Testis (tissue), 3 donors: ENCODE results near the gene ITPKB. TPM values are rescaled to one million over a fixed set of nuclear protein-coding genes. Genes with fewer than 3 reads are reported as not detected.
"Not testable (repeated sequence)": the region's sequence is repeated elsewhere in the genome, so short reads cannot be mapped to it uniquely, and the experiment has no call there.

Experiments
- DNase-seq: peaks from one replicate; pipeline ENCODE4 v3.0.0-alpha.2; 2019
- H3K27ac ChIP-seq, 2 donors: fragments of 200-600 bp; sonication (generic); one replicate each; pipeline ENCODE4 v1.5.1; 2019
- H3K27me3 ChIP-seq: fragments of 200-600 bp; sonication (generic); one replicate; pipeline ENCODE4 v1.5.1; 2019
- H3K36me3 ChIP-seq: fragments of 200-600 bp; sonication (generic); one replicate; pipeline ENCODE4 v1.5.1; 2017; ENCODE audit warnings: low read depth; ENCODE audit errors: missing control alignments
- H3K4me1 ChIP-seq: fragments of 200-600 bp; sonication (generic); one replicate; pipeline ENCODE4 v1.5.1; 2019
- H3K4me3 ChIP-seq, 2 donors: fragments of 200-600 bp; sonication (generic); one replicate each; pipeline ENCODE4 v1.5.1; 2017 to 2019
- H3K9me3 ChIP-seq: fragments of 200-600 bp; sonication (generic); one replicate; pipeline ENCODE4 v1.5.1; 2017
- CTCF ChIP-seq, 3 experiments: fragments of 450-650 bp in 2 of 3; fragments of 200-600 bp in 1 of 3; sonication (generic) in 1 of 3; IDR thresholded peaks; one replicate each; pipeline ENCODE4 v1.5.1; 2016 to 2019; ENCODE audit warnings: antibody characterized with exemption in 3 of 3, mild to moderate bottlenecking in 2 of 3, moderate library complexity in 1 of 3
- POLR2A ChIP-seq: fragments of 450-650 bp; IDR thresholded peaks from one replicate; pipeline ENCODE4 v1.6.1; 2017; ENCODE audit warnings: antibody characterized with exemption, mild to moderate bottlenecking, moderate library complexity
- WGBS, 2 donors: methylation state at CpG; one replicate each; pipeline ENCODE4 v1.1.5; 2018; 5-methylcytosine and 5-hydroxymethylcytosine counted together
- intact Hi-C: fragments of 100-400 bp; cut with DNase I; formaldehyde crosslinking; loops from one replicate; pipeline ENCODE4 v1.15.1; 2023; ENCODE audit warnings: low total_unique reads
- polyA plus RNA-seq: library from polyadenylated mRNA; stranded (reverse); fragments of 350-450 nt; fragmentation: Illumina TruSeq; extraction: RNeasy Lipid Tissue Mini Kit (QIAGEN cat#74804); gene quantifications from one replicate; pipeline ENCODE4 v1.2.3, GENCODE V29; 2014; ENCODE audit warnings: low read depth, low replicate concordance; ENCODE audit not compliant: insufficient read depth
- total RNA-seq, 2 donors: library from RNA; depleted of rRNA; stranded (reverse); fragments of >200 nt; gene quantifications; one replicate each; pipeline ENCODE4 v1.2.3, GENCODE V29; 2016

ITPKB gene
- total and polyA plus RNA-seq, 3 donors from 2014 or later: 11.4 to 18.0 (median 13.5) TPM

- intact Hi-C loops: no loop called here
- TF ChIP-seq CTCF (IDR thresholded peaks at IDR 0.05): no peak
- no peak for TF ChIP-seq POLR2A
- peaks cover 37% of the 10 kb centered on the region for H3K4me1 ChIP-seq
- DNase-seq: peak; percentile 44
- peak overlapping the region; percentile 77 to 81 for H3K27ac ChIP-seq
- H3K36me3 ChIP-seq: no peaks in the 10 kb centered on the region
- H3K4me3 ChIP-seq: no peak overlapping the region
- WGBS, 2 donors: 71% methylated on average over 14 to 24 of the region's 24 CpGs
- H3K9me3 ChIP-seq: no peaks in the 10 kb centered on the region
- H3K27me3 ChIP-seq: no peaks in the 10 kb centered on the region
These were observed 136.7 kb downstream of the ITPKB start for GRCh38 chr1:226602186-226603021.

GRCh38 chr1:226601456-226601855, 137.6 kb downstream of the ITPKB start:
- H3K27ac ChIP-seq: no peak overlapping the region
- no peak overlapping the region for H3K4me3 ChIP-seq
- intact Hi-C loops: no loop called here

GRCh38 chr1:226600254-226600653, 138.8 kb downstream of the ITPKB start:
- Histone ChIP-seq H3K9me3 (no peaks in the 10 kb centered on the region), H3K4me1 (peaks cover 26% of the 10 kb centered on the region), H3K27ac (no peak overlapping the region), H3K27me3 (no peaks in the 10 kb centered on the region), H3K4me3 (no peak overlapping the region), H3K36me3 (no peaks in the 10 kb centered on the region)
- 85 to 94% methylated on average over 4 of the region's 4 CpGs for WGBS, 2 donors
- no peak for DNase-seq
- TF ChIP-seq POLR2A (no peak), CTCF (IDR thresholded peaks at IDR 0.05) (no peak)
- intact Hi-C loops: no loop called here

More at GRCh38 chr1:226601456-226601855, 137.6 kb downstream of the ITPKB start:
- WGBS, 2 donors: 93 to 97% methylated on average over 8 to 9 of the region's 9 CpGs
- DNase-seq: no peak
- H3K4me1 ChIP-seq: peaks cover 32% of the 10 kb centered on the region
- H3K27me3 ChIP-seq: no peaks in the 10 kb centered on the region
- TF ChIP-seq POLR2A (no peak), CTCF (IDR thresholded peaks at IDR 0.05) (no peak)
- no peaks in the 10 kb centered on the region for H3K9me3 ChIP-seq
- H3K36me3 ChIP-seq: no peaks in the 10 kb centered on the region

- H3K4me3 ChIP-seq: no peak overlapping the region
- no peaks in the 10 kb centered on the region for H3K9me3 ChIP-seq
- H3K27me3 ChIP-seq: no peaks in the 10 kb centered on the region
- DNase-seq: no peak
- H3K4me1 ChIP-seq: peaks cover 22% of the 10 kb centered on the region
- no peaks in the 10 kb centered on the region for H3K36me3 ChIP-seq
- TF ChIP-seq POLR2A (no peak), CTCF (IDR thresholded peaks at IDR 0.05) (no peak)
- intact Hi-C loops: no loop called here
- no peak overlapping the region for H3K27ac ChIP-seq
These were observed 139.3 kb downstream of the ITPKB start for GRCh38 chr1:226599636-226600238.

GRCh38 chr1:226598955-226599354, 140.1 kb downstream of the ITPKB start:
- H3K27me3 ChIP-seq, H3K4me3 ChIP-seq, H3K9me3 ChIP-seq, intact Hi-C loops, H3K36me3 ChIP-seq, H3K27ac ChIP-seq, DNase-seq: not testable (repeated sequence)
- H3K4me1 ChIP-seq: peaks cover 14% of the 10 kb centered on the region
- WGBS, 2 donors: 90 to 92% methylated on average over 3 of the region's 3 CpGs
